HepG2 (cell line): Measurements from ENCODE around the gene TRMU. TPM values are rescaled to one million over a fixed set of nuclear protein-coding genes. Genes with fewer than 3 reads are reported as not detected.

Source experiments
- BRCA1 ChIP-seq: sonication (generic); formaldehyde crosslinking; IDR thresholded peaks from 2 replicates; pipeline ENCODE4 v1.4.0; 2020; ENCODE audit warnings: missing genetic modification reagents
- HMGA1 ChIP-seq: sonication (generic); formaldehyde crosslinking; conservative IDR thresholded peaks from 2 replicates; pipeline ENCODE4 v1.4.0; 2020; ENCODE audit warnings: missing genetic modification reagents
- MEF2D ChIP-seq: sonication (generic); formaldehyde crosslinking; IDR thresholded peaks from 2 replicates; pipeline ENCODE4 v1.5.1; 2020; ENCODE audit warnings: mild to moderate bottlenecking, missing genetic modification reagents
- SAP130 ChIP-seq: IDR thresholded peaks from 2 replicates; pipeline ENCODE4 v1.6.1; 2016; ENCODE audit warnings: low read depth
- SATB2 ChIP-seq: sonication (generic); formaldehyde crosslinking; IDR thresholded peaks from 2 replicates; pipeline ENCODE4 v1.5.0; 2020; ENCODE audit warnings: missing genetic modification reagents
- SMAD1 ChIP-seq: sonication (generic); formaldehyde crosslinking; IDR thresholded peaks from 2 replicates; pipeline ENCODE4 v1.4.0; 2020; ENCODE audit warnings: missing genetic modification reagents, low read depth, mild to moderate bottlenecking, borderline replicate concordance
- ZFY ChIP-seq: sonication (generic); formaldehyde crosslinking; IDR thresholded peaks from 2 replicates; pipeline ENCODE4 v1.4.0; 2020; ENCODE audit warnings: missing genetic modification reagents
- ZNF468 ChIP-seq: sonication (generic); formaldehyde crosslinking; IDR thresholded peaks from 2 replicates; pipeline ENCODE4 v1.8.0; 2022; ENCODE audit warnings: mild to moderate bottlenecking, moderate library complexity, missing genetic modification reagents
- ZNF567 ChIP-seq: sonication (generic); formaldehyde crosslinking; IDR thresholded peaks from 2 replicates; pipeline ENCODE4 v1.8.1; 2023; ENCODE audit warnings: mild to moderate bottlenecking, missing genetic modification reagents, borderline replicate concordance
- ZNF746 ChIP-seq: sonication (generic); formaldehyde crosslinking; IDR thresholded peaks from 2 replicates; pipeline ENCODE4 v1.8.0; 2022; ENCODE audit warnings: mild to moderate bottlenecking, missing genetic modification reagents
- polyA plus RNA-seq, 8 experiments: library from polyadenylated mRNA; depleted of rRNA in 3 of 8; stranded (reverse) in 7 of 8; unstranded in 1 of 8; fragments of >200 nt; fragmentation: Illumina TruSeq in 4 of 8; extraction: Trizol in 4 of 8; gene quantifications; 2 replicates each; pipeline versions ENCODE4 v1.2.1 to v1.2.3, GENCODE V29; 2011 to 2016; ENCODE audit warnings: low read depth in 4 of 8, missing spikeins in 1 of 8, mixed read lengths in 1 of 8; ENCODE audit not compliant: insufficient read depth in 1 of 8
- total RNA-seq, 5 experiments: library from RNA; depleted of rRNA; stranded (reverse); fragments of >200 nt; fragmentation: Illumina TruSeq; extraction: Trizol; gene quantifications; 2 replicates each; pipeline ENCODE4 v1.2.3, GENCODE V29; 2016; ENCODE audit warnings: low read depth in 1 of 5
- TF ChIP-seq, protein P1 (sequence below): sonication (generic); formaldehyde crosslinking; IDR thresholded peaks from 2 replicates; pipeline ENCODE4 v1.4.0; 2020; ENCODE audit warnings: mild to moderate bottlenecking, missing genetic modification reagents
- TF ChIP-seq, protein P2 (sequence below): sonication (generic); formaldehyde crosslinking; conservative IDR thresholded peaks from 2 replicates; pipeline ENCODE4 v1.8.0; 2022; ENCODE audit warnings: missing genetic modification reagents
- TF ChIP-seq, protein P3 (sequence below): sonication (generic); formaldehyde crosslinking; IDR thresholded peaks from 2 replicates; pipeline ENCODE4 v1.5.0; 2020; ENCODE audit warnings: mild to moderate bottlenecking, missing genetic modification reagents
- TF ChIP-seq, protein P4 (sequence below): sonication (generic); formaldehyde crosslinking; IDR thresholded peaks from 2 replicates; pipeline ENCODE4 v1.9.0; 2021; ENCODE audit warnings: missing genetic modification reagents, borderline replicate concordance
- TF ChIP-seq, protein P5 (sequence below), 2 experiments: sonication (generic) in 1 of 2; formaldehyde crosslinking in 1 of 2; IDR thresholded peaks; 2 replicates each; pipeline versions ENCODE4 v1.4.0 to v1.6.1; 2018 to 2020; ENCODE audit warnings: missing genetic modification reagents in 2 of 2, borderline replicate concordance in 1 of 2, low read depth in 1 of 2, mild to moderate bottlenecking in 1 of 2, missing biosample characterization in 1 of 2
- TF ChIP-seq, protein P6 (sequence below): sonication (generic); formaldehyde crosslinking; IDR thresholded peaks from 2 replicates; pipeline ENCODE4 v1.4.0; 2020; ENCODE audit warnings: missing genetic modification reagents

Gene TRMU
- total and polyA plus RNA-seq, 2 of the 13 experiments (the other 11 are each of a cell fraction or from before 2014, with no cell fraction given), result 31.0 to 50.2 TPM

DNA sequence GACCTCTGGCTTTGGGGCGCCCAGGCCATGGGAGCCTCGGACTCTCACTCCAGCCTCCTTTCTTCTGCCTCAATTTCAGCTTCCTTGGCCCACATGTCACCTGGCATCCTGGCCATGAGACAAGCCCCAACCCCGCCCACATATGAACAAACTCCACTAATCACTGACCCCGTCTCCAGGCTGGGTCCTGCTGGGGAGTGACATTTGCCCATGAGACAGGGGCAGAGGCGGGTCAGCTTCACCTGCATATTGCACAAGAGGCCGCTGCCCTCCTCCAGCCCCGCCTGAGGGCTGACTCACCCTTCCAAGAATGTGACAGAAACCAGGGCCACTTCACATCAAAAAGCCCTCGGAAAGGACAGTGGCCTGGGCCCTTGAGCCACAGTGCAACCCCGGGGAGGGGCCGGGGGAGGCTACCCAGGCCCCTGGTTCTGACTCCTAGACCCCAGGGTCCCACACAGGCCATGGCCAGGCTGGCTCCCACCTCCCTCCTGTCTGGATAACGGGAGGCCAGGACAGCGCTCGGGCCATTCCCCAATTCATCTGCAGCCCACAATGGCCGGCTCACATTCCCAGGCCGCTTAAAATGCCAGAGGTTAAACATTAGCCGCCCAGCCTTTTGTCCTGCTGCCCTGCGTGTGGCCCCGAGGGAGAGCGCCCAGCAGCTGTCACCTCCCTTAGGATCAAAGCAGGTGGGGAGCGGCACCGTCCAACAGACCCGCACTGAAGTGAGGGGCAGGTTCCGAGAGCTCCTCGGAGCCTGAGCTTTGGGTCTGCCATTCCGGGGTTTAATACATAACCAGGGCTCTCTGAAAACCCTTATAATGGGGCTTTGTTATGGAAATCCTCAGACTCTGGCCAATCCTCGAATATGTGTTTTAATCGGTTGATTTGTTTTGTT is 42.3 kb downstream of the TRMU start (continued):
- TF ChIP-seq, protein P1, sequence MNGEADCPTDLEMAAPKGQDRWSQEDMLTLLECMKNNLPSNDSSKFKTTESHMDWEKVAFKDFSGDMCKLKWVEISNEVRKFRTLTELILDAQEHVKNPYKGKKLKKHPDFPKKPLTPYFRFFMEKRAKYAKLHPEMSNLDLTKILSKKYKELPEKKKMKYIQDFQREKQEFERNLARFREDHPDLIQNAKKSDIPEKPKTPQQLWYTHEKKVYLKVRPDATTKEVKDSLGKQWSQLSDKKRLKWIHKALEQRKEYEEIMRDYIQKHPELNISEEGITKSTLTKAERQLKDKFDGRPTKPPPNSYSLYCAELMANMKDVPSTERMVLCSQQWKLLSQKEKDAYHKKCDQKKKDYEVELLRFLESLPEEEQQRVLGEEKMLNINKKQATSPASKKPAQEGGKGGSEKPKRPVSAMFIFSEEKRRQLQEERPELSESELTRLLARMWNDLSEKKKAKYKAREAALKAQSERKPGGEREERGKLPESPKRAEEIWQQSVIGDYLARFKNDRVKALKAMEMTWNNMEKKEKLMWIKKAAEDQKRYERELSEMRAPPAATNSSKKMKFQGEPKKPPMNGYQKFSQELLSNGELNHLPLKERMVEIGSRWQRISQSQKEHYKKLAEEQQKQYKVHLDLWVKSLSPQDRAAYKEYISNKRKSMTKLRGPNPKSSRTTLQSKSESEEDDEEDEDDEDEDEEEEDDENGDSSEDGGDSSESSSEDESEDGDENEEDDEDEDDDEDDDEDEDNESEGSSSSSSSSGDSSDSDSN (CRISPR knock-in tag), result peak; percentile 74
- TF ChIP-seq ZFY (CRISPR knock-in tag) (peak; percentile 73; the same call in 1 of the 2 replicates), SMAD1 (CRISPR knock-in tag) (no peak), ZNF567 (CRISPR knock-in tag) (no peak), ZNF746 (peak; percentile 99), ZNF468 (CRISPR knock-in tag) (no peak), MEF2D (CRISPR knock-in tag) (peak; percentile 56; the same call in 1 of the 2 replicates), SATB2 (CRISPR knock-in tag) (no peak), BRCA1 (CRISPR knock-in tag) (0 out of 2 replicates have a peak, but pooled peaks have one; percentile 55), SAP130 (CRISPR knock-in tag) (peak; percentile 97), HMGA1 (no peak)
- TF ChIP-seq, protein P2, sequence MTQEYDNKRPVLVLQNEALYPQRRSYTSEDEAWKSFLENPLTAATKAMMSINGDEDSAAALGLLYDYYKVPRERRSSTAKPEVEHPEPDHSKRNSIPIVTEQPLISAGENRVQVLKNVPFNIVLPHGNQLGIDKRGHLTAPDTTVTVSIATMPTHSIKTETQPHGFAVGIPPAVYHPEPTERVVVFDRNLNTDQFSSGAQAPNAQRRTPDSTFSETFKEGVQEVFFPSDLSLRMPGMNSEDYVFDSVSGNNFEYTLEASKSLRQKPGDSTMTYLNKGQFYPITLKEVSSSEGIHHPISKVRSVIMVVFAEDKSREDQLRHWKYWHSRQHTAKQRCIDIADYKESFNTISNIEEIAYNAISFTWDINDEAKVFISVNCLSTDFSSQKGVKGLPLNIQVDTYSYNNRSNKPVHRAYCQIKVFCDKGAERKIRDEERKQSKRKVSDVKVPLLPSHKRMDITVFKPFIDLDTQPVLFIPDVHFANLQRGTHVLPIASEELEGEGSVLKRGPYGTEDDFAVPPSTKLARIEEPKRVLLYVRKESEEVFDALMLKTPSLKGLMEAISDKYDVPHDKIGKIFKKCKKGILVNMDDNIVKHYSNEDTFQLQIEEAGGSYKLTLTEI (CRISPR knock-in tag), result no peak
- TF ChIP-seq, protein P3, sequence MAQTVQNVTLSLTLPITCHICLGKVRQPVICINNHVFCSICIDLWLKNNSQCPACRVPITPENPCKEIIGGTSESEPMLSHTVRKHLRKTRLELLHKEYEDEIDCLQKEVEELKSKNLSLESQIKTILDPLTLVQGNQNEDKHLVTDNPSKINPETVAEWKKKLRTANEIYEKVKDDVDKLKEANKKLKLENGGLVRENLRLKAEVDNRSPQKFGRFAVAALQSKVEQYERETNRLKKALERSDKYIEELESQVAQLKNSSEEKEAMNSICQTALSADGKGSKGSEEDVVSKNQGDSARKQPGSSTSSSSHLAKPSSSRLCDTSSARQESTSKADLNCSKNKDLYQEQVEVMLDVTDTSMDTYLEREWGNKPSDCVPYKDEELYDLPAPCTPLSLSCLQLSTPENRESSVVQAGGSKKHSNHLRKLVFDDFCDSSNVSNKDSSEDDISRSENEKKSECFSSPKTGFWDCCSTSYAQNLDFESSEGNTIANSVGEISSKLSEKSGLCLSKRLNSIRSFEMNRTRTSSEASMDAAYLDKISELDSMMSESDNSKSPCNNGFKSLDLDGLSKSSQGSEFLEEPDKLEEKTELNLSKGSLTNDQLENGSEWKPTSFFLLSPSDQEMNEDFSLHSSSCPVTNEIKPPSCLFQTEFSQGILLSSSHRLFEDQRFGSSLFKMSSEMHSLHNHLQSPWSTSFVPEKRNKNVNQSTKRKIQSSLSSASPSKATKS (CRISPR knock-in tag), result no peak
- TF ChIP-seq, protein P4, sequence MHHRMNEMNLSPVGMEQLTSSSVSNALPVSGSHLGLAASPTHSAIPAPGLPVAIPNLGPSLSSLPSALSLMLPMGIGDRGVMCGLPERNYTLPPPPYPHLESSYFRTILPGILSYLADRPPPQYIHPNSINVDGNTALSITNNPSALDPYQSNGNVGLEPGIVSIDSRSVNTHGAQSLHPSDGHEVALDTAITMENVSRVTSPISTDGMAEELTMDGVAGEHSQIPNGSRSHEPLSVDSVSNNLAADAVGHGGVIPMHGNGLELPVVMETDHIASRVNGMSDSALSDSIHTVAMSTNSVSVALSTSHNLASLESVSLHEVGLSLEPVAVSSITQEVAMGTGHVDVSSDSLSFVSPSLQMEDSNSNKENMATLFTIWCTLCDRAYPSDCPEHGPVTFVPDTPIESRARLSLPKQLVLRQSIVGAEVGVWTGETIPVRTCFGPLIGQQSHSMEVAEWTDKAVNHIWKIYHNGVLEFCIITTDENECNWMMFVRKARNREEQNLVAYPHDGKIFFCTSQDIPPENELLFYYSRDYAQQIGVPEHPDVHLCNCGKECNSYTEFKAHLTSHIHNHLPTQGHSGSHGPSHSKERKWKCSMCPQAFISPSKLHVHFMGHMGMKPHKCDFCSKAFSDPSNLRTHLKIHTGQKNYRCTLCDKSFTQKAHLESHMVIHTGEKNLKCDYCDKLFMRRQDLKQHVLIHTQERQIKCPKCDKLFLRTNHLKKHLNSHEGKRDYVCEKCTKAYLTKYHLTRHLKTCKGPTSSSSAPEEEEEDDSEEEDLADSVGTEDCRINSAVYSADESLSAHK (CRISPR knock-in tag), result no peak
- TF ChIP-seq, protein P5, sequence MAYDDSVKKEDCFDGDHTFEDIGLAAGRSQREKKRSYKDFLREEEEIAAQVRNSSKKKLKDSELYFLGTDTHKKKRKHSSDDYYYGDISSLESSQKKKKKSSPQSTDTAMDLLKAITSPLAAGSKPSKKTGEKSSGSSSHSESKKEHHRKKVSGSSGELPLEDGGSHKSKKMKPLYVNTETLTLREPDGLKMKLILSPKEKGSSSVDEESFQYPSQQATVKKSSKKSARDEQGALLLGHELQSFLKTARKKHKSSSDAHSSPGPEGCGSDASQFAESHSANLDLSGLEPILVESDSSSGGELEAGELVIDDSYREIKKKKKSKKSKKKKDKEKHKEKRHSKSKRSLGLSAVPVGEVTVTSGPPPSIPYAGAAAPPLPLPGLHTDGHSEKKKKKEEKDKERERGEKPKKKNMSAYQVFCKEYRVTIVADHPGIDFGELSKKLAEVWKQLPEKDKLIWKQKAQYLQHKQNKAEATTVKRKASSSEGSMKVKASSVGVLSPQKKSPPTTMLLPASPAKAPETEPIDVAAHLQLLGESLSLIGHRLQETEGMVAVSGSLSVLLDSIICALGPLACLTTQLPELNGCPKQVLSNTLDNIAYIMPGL (CRISPR knock-in tag; IDR thresholded peaks at IDR 0.05; ENCODE audit: borderline replicate concordance in 1 of 2, low read depth in 1 of 2), result peak in 1 of 2 experiments; percentile 61; a peak in 3 of 4 replicates
- TF ChIP-seq, protein P6, sequence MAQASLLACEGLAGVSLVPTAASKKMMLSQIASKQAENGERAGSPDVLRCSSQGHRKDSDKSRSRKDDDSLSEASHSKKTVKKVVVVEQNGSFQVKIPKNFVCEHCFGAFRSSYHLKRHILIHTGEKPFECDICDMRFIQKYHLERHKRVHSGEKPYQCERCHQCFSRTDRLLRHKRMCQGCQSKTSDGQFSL, result no peak
